Skeletal muscle tissue (tissue), 4 donors: Measurements from ENCODE around the gene SLC16A7. TPM values are rescaled to one million over a fixed set of nuclear protein-coding genes. Genes with fewer than 3 reads are reported as not detected.

Experiments
- H3K27ac ChIP-seq: one replicate; pipeline ENCODE4 v1.7.0; 2013; ENCODE audit warnings: mild to moderate bottlenecking, low read depth, low read length, inconsistent platforms
- H3K27me3 ChIP-seq, 3 donors: one replicate each; pipeline ENCODE4 v1.7.0; 2013; ENCODE audit warnings: low read length in 3 of 3; ENCODE audit not compliant: control insufficient read depth in 3 of 3, insufficient read depth in 3 of 3
- H3K36me3 ChIP-seq, 3 donors: one replicate each; pipeline ENCODE4 v1.7.0; 2013; ENCODE audit warnings: low read length in 3 of 3; ENCODE audit not compliant: control insufficient read depth in 3 of 3, insufficient read depth in 3 of 3
- H3K4me1 ChIP-seq, 3 donors: one replicate each; pipeline ENCODE4 v1.7.0; 2013; ENCODE audit warnings: low read length in 3 of 3, mild to moderate bottlenecking in 3 of 3; ENCODE audit not compliant: control insufficient read depth in 3 of 3, insufficient read depth in 3 of 3
- H3K4me3 ChIP-seq, 3 donors: one replicate each; pipeline ENCODE4 v1.7.0; 2013; ENCODE audit warnings: low read length in 3 of 3
- H3K9ac ChIP-seq, 3 donors: one replicate each; pipeline ENCODE4 v1.7.0; 2013; ENCODE audit warnings: low read length in 3 of 3, mild to moderate bottlenecking in 3 of 3, moderate library complexity in 2 of 3, low read depth in 1 of 3
- H3K9me3 ChIP-seq, 3 donors: one replicate each; pipeline ENCODE4 v1.7.0; 2013; ENCODE audit warnings: low read length in 3 of 3; ENCODE audit not compliant: control insufficient read depth in 3 of 3
- total RNA-seq: library from RNA; depleted of rRNA; stranded (reverse); fragments of >200 nt; gene quantifications from one replicate; pipeline ENCODE4 v1.2.3, GENCODE V29; 2014
- donor health status: Osteomylitis.

Gene SLC16A7
- total RNA-seq, 1 donor from 2014 or later: 9.4 TPM

DNA sequence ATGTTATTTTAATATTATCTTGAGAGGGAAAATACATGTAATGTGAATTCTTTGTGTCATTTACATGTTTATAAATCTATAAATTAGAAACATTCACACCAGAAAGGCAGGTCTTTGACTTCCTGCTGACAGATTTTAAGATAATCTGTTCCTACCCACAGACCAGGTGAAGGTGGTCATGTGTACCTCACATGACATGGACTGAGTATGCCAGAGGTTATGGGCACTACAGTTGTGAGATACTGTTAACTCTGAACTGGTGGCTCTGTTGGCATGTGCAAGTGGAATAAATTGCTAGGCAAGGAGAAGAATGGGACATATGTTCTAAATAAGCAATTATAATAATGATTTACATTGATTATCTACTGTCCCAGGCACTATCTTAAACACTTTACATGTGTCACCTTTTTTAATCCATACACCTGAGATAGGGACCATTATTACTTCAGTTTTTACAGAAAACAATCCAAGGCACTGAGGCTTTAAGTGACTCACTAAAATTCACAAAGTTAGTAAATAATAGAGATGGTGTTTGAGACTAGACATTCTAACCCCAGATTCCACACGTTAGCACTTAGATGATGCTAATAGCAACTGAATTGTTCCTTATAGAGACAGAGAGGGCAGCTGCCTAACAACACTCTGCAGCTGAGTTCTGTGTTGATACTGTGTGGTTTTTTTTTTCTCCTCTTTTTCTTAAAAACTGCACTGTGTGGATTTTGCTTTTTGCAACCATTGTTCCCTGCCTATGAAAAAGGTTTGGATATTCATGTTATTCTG, 23.8 kb downstream of the SLC16A7 start:
- Histone ChIP-seq H3K27me3 (no peaks in the 10 kb centered on the region), H3K27ac (no peak overlapping the region), H3K9me3 (no peaks in the 10 kb centered on the region), H3K4me1 (peaks cover 0 to 6% (median 0%) of the 10 kb centered on the region in 3 donors), H3K9ac (no peak overlapping the region), H3K4me3 (no peak overlapping the region), H3K36me3 (no peaks in the 10 kb centered on the region)

DNA sequence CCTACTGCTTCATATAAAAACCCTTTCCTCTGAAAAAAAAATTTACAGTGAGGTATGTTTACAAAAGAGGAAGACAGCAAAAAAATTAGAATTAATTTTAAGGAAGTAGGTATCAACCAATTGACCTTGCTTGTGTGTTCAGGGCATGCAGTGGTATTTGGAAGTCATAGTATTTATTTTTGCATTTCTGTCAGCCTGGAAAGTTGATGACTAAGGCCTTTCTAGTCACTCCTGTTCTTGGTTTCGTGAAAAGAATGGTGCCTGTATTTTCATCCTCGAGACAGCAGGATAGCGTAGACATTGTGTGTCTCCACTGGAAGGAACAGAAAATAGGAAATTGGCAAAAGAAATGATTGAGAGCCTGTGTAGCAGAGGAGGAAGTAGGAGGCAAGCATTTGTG, 24.5 kb downstream of the SLC16A7 start:
- Histone ChIP-seq H3K36me3 (no peaks in the 10 kb centered on the region), H3K27ac (no peak overlapping the region), H3K4me3 (no peak overlapping the region), H3K9ac (no peak overlapping the region), H3K4me1 (peaks cover 0 to 6% (median 0%) of the 10 kb centered on the region in 3 donors), H3K9me3 (no peaks in the 10 kb centered on the region), H3K27me3 (no peaks in the 10 kb centered on the region)

DNA sequence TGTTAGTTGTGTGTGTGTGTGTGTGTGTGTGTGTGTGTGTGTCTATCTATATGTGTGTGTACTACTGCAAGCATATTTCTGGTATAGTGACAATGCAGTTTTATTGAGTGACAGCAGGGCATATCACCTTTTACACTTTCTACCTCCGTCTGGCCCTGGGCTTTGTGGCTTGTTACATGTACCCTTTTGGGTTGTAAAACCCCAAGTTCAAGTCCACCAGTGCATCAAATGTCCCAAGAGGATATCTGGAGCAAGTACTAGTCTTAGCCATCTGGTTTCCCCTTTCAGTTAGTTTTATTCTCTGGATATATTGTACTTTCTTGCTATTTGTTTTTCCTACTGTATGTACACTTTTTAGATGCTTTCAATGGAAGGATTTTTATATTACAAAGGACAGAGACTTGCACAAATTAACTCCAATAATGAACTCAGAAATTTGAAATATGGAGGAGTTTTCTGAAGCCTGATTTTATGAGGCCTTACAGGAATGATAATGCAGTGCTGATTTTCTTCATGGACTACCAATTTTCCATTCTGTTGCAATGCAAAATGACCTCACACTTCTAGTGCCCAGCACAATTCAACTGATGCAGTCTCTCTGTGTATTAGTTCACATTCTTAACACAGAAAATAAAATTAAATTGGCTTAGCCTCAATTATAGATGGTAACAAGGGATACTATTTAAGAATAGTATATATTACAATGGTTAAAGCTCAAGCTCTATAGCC, 29.1 kb downstream of the SLC16A7 start:
- no peak overlapping the region for H3K27ac ChIP-seq
- no peaks in the 10 kb centered on the region for H3K27me3 ChIP-seq
- H3K36me3 ChIP-seq: peaks cover 0 to 2% (median 0%) of the 10 kb centered on the region in 3 donors

GRCh38 chr12:59626382-59626781, 30.6 kb downstream of the SLC16A7 start:
- H3K4me1 ChIP-seq: no peaks in the 10 kb centered on the region
- no peaks in the 10 kb centered on the region for H3K9me3 ChIP-seq

More for the DNA sequence above, 29.1 kb downstream of the SLC16A7 start:
- Histone ChIP-seq H3K9ac (no peak overlapping the region), H3K4me3 (no peak overlapping the region), H3K4me1 (no peaks in the 10 kb centered on the region), H3K9me3 (no peaks in the 10 kb centered on the region)

DNA sequence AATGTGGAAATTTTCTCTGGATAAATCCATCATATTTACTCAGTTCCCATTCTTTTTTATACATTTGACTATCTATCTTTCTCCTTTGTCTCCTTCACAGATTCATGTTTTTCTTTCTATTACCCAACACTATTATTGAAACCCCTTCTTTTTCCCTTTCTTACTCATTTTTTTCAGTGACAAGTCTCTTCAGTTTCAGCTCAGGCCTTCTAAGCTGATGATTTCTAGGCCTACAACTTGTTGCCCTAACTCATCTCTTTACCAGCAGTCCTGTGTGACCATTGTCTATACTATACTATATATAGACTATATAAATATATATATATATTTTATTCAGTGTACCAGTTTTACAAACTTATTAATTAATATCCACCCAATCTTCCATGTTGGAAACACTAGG, 31.8 kb downstream of the SLC16A7 start:
- H3K4me3 ChIP-seq: no peak overlapping the region
- no peaks in the 10 kb centered on the region for H3K4me1 ChIP-seq
- H3K36me3 ChIP-seq: peaks cover 0 to 2% (median 0%) of the 10 kb centered on the region in 3 donors
- no peak overlapping the region for H3K9ac ChIP-seq
- H3K27ac ChIP-seq: no peak overlapping the region
- no peaks in the 10 kb centered on the region for H3K27me3 ChIP-seq
- no peaks in the 10 kb centered on the region for H3K9me3 ChIP-seq

More at GRCh38 chr12:59626382-59626781, 30.6 kb downstream of the SLC16A7 start:
- Histone ChIP-seq H3K9ac (no peak overlapping the region), H3K27ac (no peak overlapping the region), H3K27me3 (no peaks in the 10 kb centered on the region), H3K4me3 (no peak overlapping the region), H3K36me3 (peaks cover 0 to 2% (median 0%) of the 10 kb centered on the region in 3 donors)

GRCh38 chr12:59629890-59630289, 34.1 kb downstream of the SLC16A7 start:
- Histone ChIP-seq H3K4me3 (no peak overlapping the region), H3K27ac (no peak overlapping the region), H3K27me3 (no peaks in the 10 kb centered on the region), H3K9ac (no peak overlapping the region), H3K4me1 (no peaks in the 10 kb centered on the region), H3K9me3 (no peaks in the 10 kb centered on the region), H3K36me3 (peaks cover 0 to 2% (median 0%) of the 10 kb centered on the region in 3 donors)

GRCh38 chr12:59632408-59632807, 36.6 kb downstream of the SLC16A7 start:
- no peaks in the 10 kb centered on the region for H3K9me3 ChIP-seq
- no peaks in the 10 kb centered on the region for H3K36me3 ChIP-seq
- H3K9ac ChIP-seq: no peak overlapping the region
- no peaks in the 10 kb centered on the region for H3K4me1 ChIP-seq
- H3K27me3 ChIP-seq: no peaks in the 10 kb centered on the region
- H3K4me3 ChIP-seq: no peak overlapping the region
- no peak overlapping the region for H3K27ac ChIP-seq

DNA sequence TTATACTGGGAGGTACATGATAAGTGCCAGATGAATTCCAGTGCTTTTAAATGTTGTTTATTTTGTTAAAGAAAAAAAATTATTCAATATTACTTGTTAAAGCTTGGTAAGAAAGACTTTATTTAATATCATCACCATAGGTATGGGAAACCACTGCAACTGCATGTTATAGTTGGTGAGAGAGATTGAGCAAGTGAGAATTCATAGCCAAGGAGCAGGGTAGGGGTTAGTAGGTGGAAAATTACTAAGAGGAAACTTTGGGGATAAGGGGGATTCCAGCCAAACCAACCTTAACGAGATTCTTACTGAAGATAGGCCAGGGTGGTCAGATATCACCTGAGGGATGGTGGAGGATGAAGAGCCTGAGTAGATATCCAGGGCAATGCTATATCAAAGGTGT, 38.4 kb downstream of the SLC16A7 start:
- no peak overlapping the region for H3K4me3 ChIP-seq
- no peak overlapping the region for H3K9ac ChIP-seq
- H3K27me3 ChIP-seq: no peaks in the 10 kb centered on the region
- no peaks in the 10 kb centered on the region for H3K9me3 ChIP-seq
- H3K4me1 ChIP-seq: no peaks in the 10 kb centered on the region
- H3K27ac ChIP-seq: no peak overlapping the region
- no peaks in the 10 kb centered on the region for H3K36me3 ChIP-seq

GRCh38 chr12:59636945-59637691, 41.3 kb downstream of the SLC16A7 start:
- H3K36me3 ChIP-seq: no peaks in the 10 kb centered on the region
- no peak overlapping the region for H3K27ac ChIP-seq
- H3K9me3 ChIP-seq: no peaks in the 10 kb centered on the region
- H3K9ac ChIP-seq: no peak overlapping the region
- H3K27me3 ChIP-seq: no peaks in the 10 kb centered on the region
- H3K4me1 ChIP-seq: no peaks in the 10 kb centered on the region
- no peak overlapping the region for H3K4me3 ChIP-seq

- Histone ChIP-seq H3K4me3 (no peak overlapping the region), H3K4me1 (no peaks in the 10 kb centered on the region), H3K9me3 (no peaks in the 10 kb centered on the region), H3K27me3 (no peaks in the 10 kb centered on the region), H3K27ac (no peak overlapping the region), H3K9ac (no peak overlapping the region), H3K36me3 (no peaks in the 10 kb centered on the region)
Measured at GRCh38 chr12:59637692-59638070, 41.9 kb downstream of the SLC16A7 start.
